GM21717 (cell line): ENCODE results near the gene TMEM235.

Source experiments
- ATAC-seq: cut with Tn5 transposase; IDR thresholded peaks from one replicate; pipeline ENCODE4 v1.9.1; 2021; ENCODE audit warnings: mild to moderate bottlenecking, moderate library complexity; ENCODE audit not compliant: unreplicated experiment

The TMEM235 gene

GRCh38 chr17:78269955-78270381 lies 38.5 kb downstream of the TMEM235 start:
- ATAC-seq: no peak

- ATAC-seq: no peak
Observed at GRCh38 chr17:78271419-78272170, 40.2 kb downstream of the TMEM235 start.

GRCh38 chr17:78272181-78272913 lies 40.9 kb downstream of the TMEM235 start:
- no peak for ATAC-seq

GRCh38 chr17:78272914-78273258 lies 41.5 kb downstream of the TMEM235 start:
- ATAC-seq: no peak

GRCh38 chr17:78273813-78274212 lies 42.4 kb downstream of the TMEM235 start:
- ATAC-seq: no peak

GRCh38 chr17:78275355-78275754 lies 43.9 kb downstream of the TMEM235 start:
- no peak for ATAC-seq

- ATAC-seq: peak; percentile 32
Observed at GRCh38 chr17:78276098-78276887, 44.9 kb downstream of the TMEM235 start.

- ATAC-seq: no peak
Observed at GRCh38 chr17:78278139-78278741, 46.8 kb downstream of the TMEM235 start.

- no peak for ATAC-seq
Observed at GRCh38 chr17:78279360-78279990, 48.0 kb downstream of the TMEM235 start.

GRCh38 chr17:78281249-78281845 lies 49.9 kb downstream of the TMEM235 start:
- no peak for ATAC-seq

- no peak for ATAC-seq
Observed at GRCh38 chr17:78284146-78284545, 52.7 kb downstream of the TMEM235 start.

- ATAC-seq: no peak
Observed at GRCh38 chr17:78289004-78289403, 57.6 kb downstream of the TMEM235 start.

GRCh38 chr17:78289802-78290363 lies 58.5 kb downstream of the TMEM235 start:
- ATAC-seq: no peak
